ENCODE measurements around the gene FGF14.

The FGF14 gene

DNA sequence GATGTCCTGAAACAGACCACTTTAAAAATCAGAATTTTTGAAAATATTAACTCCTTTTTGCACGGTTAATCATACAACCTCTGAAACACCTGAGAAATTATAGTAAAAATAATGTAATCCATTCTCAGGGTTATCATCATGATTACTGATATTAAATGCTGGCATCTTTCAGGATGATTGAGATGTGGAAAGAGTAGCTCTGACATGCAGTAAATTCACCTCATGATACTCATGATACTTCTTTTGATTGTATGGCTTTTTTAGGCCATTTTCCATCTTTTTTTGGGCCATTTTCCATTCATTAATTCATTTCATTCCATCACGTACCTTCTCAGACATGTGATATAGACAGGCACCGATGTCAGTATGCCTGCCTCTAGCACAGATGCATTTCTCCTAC lies 85.1 kb downstream of the FGF14 start:
- H3K4me3 ChIP-seq (ENCODE audit: low read depth, low read length): no peak overlapping the region
- TF ChIP-seq, protein P1, sequence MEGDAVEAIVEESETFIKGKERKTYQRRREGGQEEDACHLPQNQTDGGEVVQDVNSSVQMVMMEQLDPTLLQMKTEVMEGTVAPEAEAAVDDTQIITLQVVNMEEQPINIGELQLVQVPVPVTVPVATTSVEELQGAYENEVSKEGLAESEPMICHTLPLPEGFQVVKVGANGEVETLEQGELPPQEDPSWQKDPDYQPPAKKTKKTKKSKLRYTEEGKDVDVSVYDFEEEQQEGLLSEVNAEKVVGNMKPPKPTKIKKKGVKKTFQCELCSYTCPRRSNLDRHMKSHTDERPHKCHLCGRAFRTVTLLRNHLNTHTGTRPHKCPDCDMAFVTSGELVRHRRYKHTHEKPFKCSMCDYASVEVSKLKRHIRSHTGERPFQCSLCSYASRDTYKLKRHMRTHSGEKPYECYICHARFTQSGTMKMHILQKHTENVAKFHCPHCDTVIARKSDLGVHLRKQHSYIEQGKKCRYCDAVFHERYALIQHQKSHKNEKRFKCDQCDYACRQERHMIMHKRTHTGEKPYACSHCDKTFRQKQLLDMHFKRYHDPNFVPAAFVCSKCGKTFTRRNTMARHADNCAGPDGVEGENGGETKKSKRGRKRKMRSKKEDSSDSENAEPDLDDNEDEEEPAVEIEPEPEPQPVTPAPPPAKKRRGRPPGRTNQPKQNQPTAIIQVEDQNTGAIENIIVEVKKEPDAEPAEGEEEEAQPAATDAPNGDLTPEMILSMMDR (IDR thresholded peaks at IDR 0.05; ENCODE audit: borderline replicate concordance, insufficient read depth, low read depth, low read length): no peak

DNA sequence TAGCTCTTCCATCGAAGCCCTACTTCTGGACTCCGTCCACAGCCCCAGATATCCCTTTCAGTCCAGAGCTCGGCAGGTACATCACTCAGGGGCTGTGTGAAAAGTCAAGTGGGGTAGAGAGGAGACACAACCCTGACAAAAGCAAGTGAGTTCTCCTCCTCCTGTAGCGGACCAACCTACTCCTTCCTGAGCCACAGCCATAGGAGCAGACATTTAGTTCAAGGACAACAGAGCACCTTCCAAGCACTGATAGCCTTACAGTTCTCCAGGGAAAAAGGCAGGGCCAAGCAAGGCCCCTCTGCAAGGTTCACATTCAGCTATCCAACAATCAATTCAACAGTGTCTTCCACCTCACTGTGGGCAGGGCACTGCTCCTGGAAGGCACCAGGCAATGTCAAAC lies 89.0 kb downstream of the FGF14 start:
- TF ChIP-seq, protein P1 (IDR thresholded peaks at IDR 0.05; ENCODE audit: borderline replicate concordance, insufficient read depth, low read depth, low read length): no peak

DNA sequence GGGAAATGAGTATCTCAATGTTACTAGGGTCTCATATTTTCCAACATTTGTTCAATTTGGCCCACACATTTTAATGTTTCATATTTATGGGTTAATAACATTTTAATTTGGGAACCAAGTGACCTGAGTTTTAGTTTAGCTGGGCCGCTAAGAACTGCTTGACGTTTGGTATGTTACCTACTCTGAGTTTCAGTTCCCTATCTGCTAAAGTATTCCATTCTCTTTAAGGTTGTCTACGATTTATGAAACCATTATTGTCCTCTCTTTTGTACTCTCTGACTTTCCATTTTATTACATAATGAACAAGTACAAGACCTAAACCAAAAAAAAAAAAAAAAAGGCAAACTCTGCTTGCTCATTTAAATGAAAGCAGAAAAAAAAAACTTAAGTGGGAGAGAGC lies 89.9 kb downstream of the FGF14 start:
- no peak overlapping the region for H3K4me3 ChIP-seq (ENCODE audit: low read depth, low read length)
- TF ChIP-seq, protein P1 (IDR thresholded peaks at IDR 0.05; ENCODE audit: borderline replicate concordance, insufficient read depth, low read depth, low read length): no peak

More for the DNA sequence above, 89.0 kb downstream of the FGF14 start:
- no peak overlapping the region for H3K4me3 ChIP-seq (ENCODE audit: low read depth, low read length)

DNA sequence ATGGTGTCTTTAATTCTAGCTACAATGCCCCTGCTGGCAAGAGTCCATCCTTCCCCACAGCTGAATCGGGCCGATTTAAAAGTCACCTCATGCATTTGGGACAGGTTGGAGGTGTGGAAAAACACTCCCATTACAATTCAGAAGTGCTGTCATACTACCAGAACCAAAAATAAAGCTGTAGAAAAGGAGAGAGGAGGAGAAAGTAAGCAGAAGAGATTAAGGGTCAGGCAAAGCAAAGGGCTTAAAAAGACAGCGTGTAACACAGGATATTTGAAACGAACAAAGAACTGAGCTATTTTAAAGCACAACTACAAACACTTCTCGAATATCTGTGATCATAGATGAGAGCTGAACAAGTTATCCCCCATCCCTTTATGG lies 90.4 kb downstream of the FGF14 start:
- no peak overlapping the region for H3K4me3 ChIP-seq (ENCODE audit: low read depth, low read length)
- TF ChIP-seq, protein P1 (IDR thresholded peaks at IDR 0.05; ENCODE audit: borderline replicate concordance, insufficient read depth, low read depth, low read length): no peak

DNA sequence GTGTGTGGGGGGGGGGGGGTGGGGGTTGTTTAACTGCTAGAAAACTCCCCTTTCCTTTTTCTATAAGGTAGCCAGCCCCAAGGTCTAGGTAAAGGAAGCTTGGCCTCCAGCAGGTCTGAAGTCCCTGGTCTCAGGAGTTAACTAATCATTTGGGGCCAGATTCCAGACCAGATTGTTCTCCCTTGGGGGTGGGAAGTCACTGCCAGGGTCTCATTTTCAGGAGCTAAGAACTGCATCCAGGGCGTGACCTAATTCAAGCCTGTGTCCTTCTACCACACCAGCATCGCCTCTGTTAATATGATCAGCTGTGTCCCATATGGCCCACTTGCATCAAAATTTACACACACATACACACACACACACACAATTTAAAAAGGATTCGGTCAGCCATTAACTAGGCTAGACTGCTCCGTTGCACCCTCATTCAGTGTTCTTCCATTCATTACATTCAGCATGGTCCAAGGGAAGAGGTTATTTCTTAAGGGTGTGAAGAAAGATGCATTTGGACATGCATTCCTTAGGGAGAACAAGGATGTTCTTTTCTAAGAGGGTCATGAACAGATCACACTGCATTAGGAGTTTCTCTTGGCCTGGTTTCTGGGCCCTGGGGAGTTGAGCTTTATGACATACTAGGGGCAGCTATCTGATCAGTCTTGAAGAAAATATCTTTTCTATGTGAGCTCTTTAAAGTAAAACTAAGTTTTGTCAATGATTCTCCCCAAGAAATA lies 91.0 kb downstream of the FGF14 start:
- TF ChIP-seq, protein P1 (IDR thresholded peaks at IDR 0.05; ENCODE audit: borderline replicate concordance, insufficient read depth, low read depth, low read length): no peak
- no peak overlapping the region for H3K4me3 ChIP-seq (ENCODE audit: low read depth, low read length)

DNA sequence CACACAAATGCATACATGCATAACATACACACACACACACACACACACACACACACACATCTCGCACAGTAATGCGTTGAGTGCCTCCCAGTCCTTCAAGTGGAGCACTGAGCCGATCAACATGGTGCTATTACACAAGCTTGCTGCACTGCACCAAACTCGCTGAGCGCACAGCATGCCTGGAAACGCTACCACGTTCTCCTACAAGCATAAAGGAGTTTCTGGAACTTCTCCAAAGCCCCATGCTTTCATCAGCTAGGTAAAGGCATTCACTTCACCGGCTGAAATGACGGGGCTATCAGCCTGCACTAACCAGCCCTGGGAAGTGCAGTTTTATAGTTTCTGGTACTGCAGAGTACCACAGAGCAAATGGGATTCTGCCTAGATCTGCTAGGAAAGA lies 92.7 kb downstream of the FGF14 start:
- TF ChIP-seq, protein P1 (IDR thresholded peaks at IDR 0.05; ENCODE audit: borderline replicate concordance, insufficient read depth, low read depth, low read length): no peak
- no peak overlapping the region for H3K4me3 ChIP-seq (ENCODE audit: low read depth, low read length)

DNA sequence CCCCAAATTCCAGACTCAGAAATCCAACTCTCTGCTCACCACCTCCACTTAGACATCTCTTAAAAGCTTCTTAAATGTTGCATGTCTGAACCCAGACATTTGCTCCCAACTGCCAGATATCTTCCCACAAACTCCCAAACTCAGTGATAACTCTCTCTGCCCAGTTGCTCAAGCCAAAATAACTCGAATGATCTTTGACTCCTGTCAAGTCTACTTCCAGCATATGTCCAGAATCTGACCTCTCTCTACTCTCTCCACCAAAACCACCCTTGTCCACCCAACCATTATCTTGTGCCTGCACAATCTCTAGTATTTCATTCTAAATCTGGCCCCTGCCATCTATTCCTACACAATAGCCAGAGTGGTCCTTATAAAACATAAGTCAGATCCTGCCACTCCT lies 99.3 kb downstream of the FGF14 start:
- H3K4me3 ChIP-seq (ENCODE audit: low read depth, low read length): no peak overlapping the region
- TF ChIP-seq, protein P1 (IDR thresholded peaks at IDR 0.05; ENCODE audit: borderline replicate concordance, insufficient read depth, low read depth, low read length): no peak

All from GM12875 (cell line).